SK-N-SH (cell line): ENCODE measurements around the gene KLHL13.

Source experiments
- SIN3A ChIP-seq: IDR thresholded peaks from 2 replicates; pipeline ENCODE4 v1.6.1; 2012; ENCODE audit warnings: low read depth, mild to moderate bottlenecking, low read length, moderate library complexity, borderline replicate concordance
- TAF1 ChIP-seq: IDR thresholded peaks from 2 replicates; pipeline ENCODE4 v1.6.1; 2012; ENCODE audit warnings: low read depth, mild to moderate bottlenecking, low read length, moderate library complexity, borderline replicate concordance
- TF ChIP-seq, protein P1 (sequence below): fragments of 200-600 bp; sonication (generic); IDR thresholded peaks from 2 replicates; pipeline ENCODE4 v1.6.1; 2017; ENCODE audit warnings: antibody characterized with exemption, mild to moderate bottlenecking, moderate library complexity

GRCh38 chrX:118115953-118116712 is 477 bp downstream of the KLHL13 start:
- TF ChIP-seq, protein P1, sequence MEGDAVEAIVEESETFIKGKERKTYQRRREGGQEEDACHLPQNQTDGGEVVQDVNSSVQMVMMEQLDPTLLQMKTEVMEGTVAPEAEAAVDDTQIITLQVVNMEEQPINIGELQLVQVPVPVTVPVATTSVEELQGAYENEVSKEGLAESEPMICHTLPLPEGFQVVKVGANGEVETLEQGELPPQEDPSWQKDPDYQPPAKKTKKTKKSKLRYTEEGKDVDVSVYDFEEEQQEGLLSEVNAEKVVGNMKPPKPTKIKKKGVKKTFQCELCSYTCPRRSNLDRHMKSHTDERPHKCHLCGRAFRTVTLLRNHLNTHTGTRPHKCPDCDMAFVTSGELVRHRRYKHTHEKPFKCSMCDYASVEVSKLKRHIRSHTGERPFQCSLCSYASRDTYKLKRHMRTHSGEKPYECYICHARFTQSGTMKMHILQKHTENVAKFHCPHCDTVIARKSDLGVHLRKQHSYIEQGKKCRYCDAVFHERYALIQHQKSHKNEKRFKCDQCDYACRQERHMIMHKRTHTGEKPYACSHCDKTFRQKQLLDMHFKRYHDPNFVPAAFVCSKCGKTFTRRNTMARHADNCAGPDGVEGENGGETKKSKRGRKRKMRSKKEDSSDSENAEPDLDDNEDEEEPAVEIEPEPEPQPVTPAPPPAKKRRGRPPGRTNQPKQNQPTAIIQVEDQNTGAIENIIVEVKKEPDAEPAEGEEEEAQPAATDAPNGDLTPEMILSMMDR = no peak
- TF ChIP-seq SIN3A (no peak), TAF1 (no peak)
